Pancreas (tissue), 10 donors: ENCODE measurements around the gene MYH13. TPM values are rescaled to one million over a fixed set of nuclear protein-coding genes. Genes with fewer than 3 reads are reported as not detected.
A peak's percentile ranks its signal among the peaks of the same experiment; 100 is the strongest.

Experiments used
- ATAC-seq, 4 donors: fragments of 200-7000 bp; cut with Tn5 transposase; one replicate each; pipeline versions ENCODE4 v1.8.0 to v1.9.1; 2020; ENCODE audit warnings: mild to moderate bottlenecking in 4 of 4, moderate library complexity in 4 of 4
- DNase-seq, 6 donors: peaks; one replicate each; pipeline ENCODE4 v3.0.0-alpha.2; 2020
- FAIRE-seq: peaks from 2 replicates; lab custom pipeline; 2012; peaks lifted over from hg19 to GRCh38; lab: Jason Lieb, UNC
- H3K27ac ChIP-seq, 4 donors: fragments of 200-600 bp; sonication (generic); 1 replicate in 3 of 4; 2 replicates in 1 of 4; pipeline versions ENCODE4 v1.5.0 to v1.8.0; 2020
- H3K27me3 ChIP-seq, 4 donors: fragments of 200-600 bp; one replicate each; pipeline ENCODE4 v1.8.0; 2021
- H3K36me3 ChIP-seq, 3 donors: fragments of 200-600 bp; sonication (generic) in 1 of 3; one replicate each; pipeline versions ENCODE4 v1.5.0 to v1.8.0; 2020 to 2021
- H3K4me1 ChIP-seq, 3 donors: fragments of 200-600 bp; one replicate each; pipeline ENCODE4 v1.8.0; 2021
- H3K4me3 ChIP-seq, 4 donors: fragments of 200-600 bp; sonication (generic) in 2 of 4; one replicate each; pipeline versions ENCODE4 v1.5.0 to v1.8.0; 2020 to 2021
- H3K9me3 ChIP-seq, 4 donors: fragments of 200-600 bp; one replicate each; pipeline ENCODE4 v1.8.0; 2021
- WGBS, 2 donors: extraction: QIAGEN DNeasy Blood & Tissue Kit; methylation state at CpG; one replicate each; pipeline ENCODE4 v1.1.7; 2013; 5-methylcytosine and 5-hydroxymethylcytosine counted together
- intact Hi-C, 3 donors: fragments of 100-400 bp; cut with DNase I; formaldehyde crosslinking; loops; one replicate each; pipeline versions ENCODE4 v1.11.1 to v1.14.2; 2022
- polyA plus RNA-seq, 2 donors: library from polyadenylated mRNA; stranded (reverse); fragments of 200-250 nt; gene quantifications; one replicate each; pipeline ENCODE4 v1.2.3, GENCODE V29; 2013
- total RNA-seq, 6 donors: library from RNA; stranded (reverse); fragmentation: NEBNext Ultra II Directional in 4 of 6; extraction: Animal tissue kit (Norgen Biotek cat#: 25700) in 4 of 6; gene quantifications; one replicate each; pipeline versions ENCODE4 v1.2.1 to v1.2.4, GENCODE V29; 2021 to 2023
- TF ChIP-seq, protein P1 (sequence below), 4 donors: fragments of 200-600 bp; sonication (generic) in 3 of 4; IDR thresholded peaks; one replicate each; pipeline versions ENCODE4 v1.5.0 to v1.8.0; 2021; ENCODE audit warnings: antibody characterized with exemption in 4 of 4
- donor health status: healthy with polysubstance abuse.
- donor health status: DM: no; HTN: no; CAD: no; lungs with moderate emphysema.
- donor health status: DM: no; HTN: no; CAD: no.
- donor health status: control.
- donor health status: control.
- donor health status: Bipolar disorder and iron deficiency.
- donor health status: DM: yes; HTN: yes; CAD: no.
- donor health status: DM: no; HTN: no; CAD: no.
- donor health status: DM: no; HTN: no; CAD: no.
- donor health status: DM: yes; HTN: yes; CAD: no.

The MYH13 gene
- total and polyA plus RNA-seq, 8 donors, result not detected

GRCh38 chr17:10317543-10317834 lies 55.3 kb downstream of the MYH13 start:
- Histone ChIP-seq H3K36me3 (no peaks in the 10 kb centered on the region), H3K4me1 (no peaks in the 10 kb centered on the region), H3K4me3 (no peak overlapping the region), H3K27me3 (no peaks in the 10 kb centered on the region), H3K9me3 (no peaks in the 10 kb centered on the region), H3K27ac (no peak overlapping the region)
- TF ChIP-seq, protein P1, sequence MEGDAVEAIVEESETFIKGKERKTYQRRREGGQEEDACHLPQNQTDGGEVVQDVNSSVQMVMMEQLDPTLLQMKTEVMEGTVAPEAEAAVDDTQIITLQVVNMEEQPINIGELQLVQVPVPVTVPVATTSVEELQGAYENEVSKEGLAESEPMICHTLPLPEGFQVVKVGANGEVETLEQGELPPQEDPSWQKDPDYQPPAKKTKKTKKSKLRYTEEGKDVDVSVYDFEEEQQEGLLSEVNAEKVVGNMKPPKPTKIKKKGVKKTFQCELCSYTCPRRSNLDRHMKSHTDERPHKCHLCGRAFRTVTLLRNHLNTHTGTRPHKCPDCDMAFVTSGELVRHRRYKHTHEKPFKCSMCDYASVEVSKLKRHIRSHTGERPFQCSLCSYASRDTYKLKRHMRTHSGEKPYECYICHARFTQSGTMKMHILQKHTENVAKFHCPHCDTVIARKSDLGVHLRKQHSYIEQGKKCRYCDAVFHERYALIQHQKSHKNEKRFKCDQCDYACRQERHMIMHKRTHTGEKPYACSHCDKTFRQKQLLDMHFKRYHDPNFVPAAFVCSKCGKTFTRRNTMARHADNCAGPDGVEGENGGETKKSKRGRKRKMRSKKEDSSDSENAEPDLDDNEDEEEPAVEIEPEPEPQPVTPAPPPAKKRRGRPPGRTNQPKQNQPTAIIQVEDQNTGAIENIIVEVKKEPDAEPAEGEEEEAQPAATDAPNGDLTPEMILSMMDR (IDR thresholded peaks at IDR 0.05), result no peak
- DNase-seq (no peak), FAIRE-seq (no peak), ATAC-seq (no peak)
- WGBS, 2 donors, result 64 to 72% methylated on average over 5 of the region's 5 CpGs
- intact Hi-C loops, result no loop called here

- FAIRE-seq (no peak), ATAC-seq (peak in 3 of 4 donors; percentile 24 to 74 (median 59)), DNase-seq (peak in 5 of 6 donors; percentile 35 to 64 (median 51))
- WGBS, 2 donors, result 51 to 56% methylated on average over 19 of the region's 19 CpGs
- TF ChIP-seq, protein P1 (IDR thresholded peaks at IDR 0.05), result peak in 3 of 4 donors; percentile 14 to 41 (median 28)
- Histone ChIP-seq H3K4me3 (no peak overlapping the region), H3K9me3 (no peaks in the 10 kb centered on the region), H3K4me1 (no peaks in the 10 kb centered on the region), H3K27me3 (no peaks in the 10 kb centered on the region), H3K27ac (no peak overlapping the region), H3K36me3 (no peaks in the 10 kb centered on the region)
- intact Hi-C loops, result no loop called here
Measured at GRCh38 chr17:10316801-10317542, 55.8 kb downstream of the MYH13 start.

DNA sequence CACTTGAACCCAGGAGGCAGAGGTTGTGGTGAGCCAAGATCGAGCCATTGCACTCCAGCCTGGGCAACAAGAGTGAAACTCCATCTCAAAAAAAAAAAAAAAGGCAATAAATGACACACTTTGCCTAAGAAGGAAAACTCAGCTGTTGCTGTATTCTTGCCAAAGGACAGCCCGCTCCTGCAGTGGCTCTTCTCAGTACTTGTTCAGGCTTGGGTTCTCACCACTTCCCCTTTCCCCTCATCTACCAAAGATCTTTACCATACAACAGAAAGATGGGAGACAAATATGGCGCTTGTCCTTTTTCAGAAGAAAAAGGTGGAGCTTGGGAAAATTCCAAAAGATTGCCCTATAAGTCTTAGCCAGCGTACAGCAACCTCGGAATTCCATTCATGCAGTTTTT lies 58.5 kb downstream of the MYH13 start:
- intact Hi-C loops, result no loop called here
- Histone ChIP-seq H3K27me3 (no peaks in the 10 kb centered on the region), H3K4me3 (no peak overlapping the region), H3K36me3 (no peaks in the 10 kb centered on the region), H3K9me3 (no peaks in the 10 kb centered on the region), H3K4me1 (no peaks in the 10 kb centered on the region), H3K27ac (no peak overlapping the region)
- 60 to 70% methylated on average over 5 of the region's 5 CpGs for WGBS, 2 donors
- TF ChIP-seq, protein P1 (IDR thresholded peaks at IDR 0.05), result no peak
- no peak for DNase-seq
- FAIRE-seq, result no peak
- no peak for ATAC-seq

- WGBS, 2 donors, result 63 to 75% methylated on average over 17 of the region's 17 CpGs
- H3K27me3 ChIP-seq, result no peaks in the 10 kb centered on the region
- intact Hi-C loops, result no loop called here
- no peak for ATAC-seq
- no peak overlapping the region for H3K4me3 ChIP-seq
- TF ChIP-seq, protein P1 (IDR thresholded peaks at IDR 0.05), result no peak
- H3K4me1 ChIP-seq, result no peaks in the 10 kb centered on the region
- H3K9me3 ChIP-seq, result no peaks in the 10 kb centered on the region
- no peak for DNase-seq
- no peak overlapping the region for H3K27ac ChIP-seq
- H3K36me3 ChIP-seq, result no peaks in the 10 kb centered on the region
- no peak for FAIRE-seq
Measured at GRCh38 chr17:10313037-10313672, 59.7 kb downstream of the MYH13 start.

GRCh38 chr17:10311131-10311530 lies 61.7 kb downstream of the MYH13 start:
- H3K27me3 ChIP-seq, result no peaks in the 10 kb centered on the region
- H3K27ac ChIP-seq, result no peak overlapping the region
- FAIRE-seq (no peak), ATAC-seq (no peak), DNase-seq (no peak)
- H3K4me1 ChIP-seq, result no peaks in the 10 kb centered on the region
- H3K9me3 ChIP-seq, result no peaks in the 10 kb centered on the region
- TF ChIP-seq, protein P1 (IDR thresholded peaks at IDR 0.05), result no peak
- intact Hi-C loops, result no loop called here
- no peak overlapping the region for H3K4me3 ChIP-seq
- H3K36me3 ChIP-seq, result no peaks in the 10 kb centered on the region
- 43 to 46% methylated on average over 6 of the region's 6 CpGs for WGBS, 2 donors
